CD14-positive monocyte (primary cell): Measurements from ENCODE around the gene FAM163B. TPM values are rescaled to one million over a fixed set of nuclear protein-coding genes. Genes with fewer than 3 reads are reported as not detected.

Experiments
- DNase-seq, 3 donors: peaks; one replicate each; pipeline ENCODE4 v3.0.0-alpha.2; 2011 to 2022
- H2AFZ ChIP-seq: 2 replicates; pipeline ENCODE4 v1.6.0; 2012; ENCODE audit warnings: mild to moderate bottlenecking, low read depth, low read length, inconsistent platforms; ENCODE audit not compliant: insufficient read depth, poor library complexity, severe bottlenecking
- H3K27ac ChIP-seq, 2 donors: 1 replicate in 1 of 2; 2 replicates in 1 of 2; pipeline ENCODE4 v1.5.1; 2012 to 2013; ENCODE audit warnings: low read length in 2 of 2, control low read depth in 1 of 2, inconsistent platforms in 1 of 2, low read depth in 1 of 2, mild to moderate bottlenecking in 1 of 2
- H3K27me3 ChIP-seq, 2 donors: one replicate each; pipeline versions ENCODE4 v1.6.0 to v1.6.1; 2011 to 2013; ENCODE audit warnings: low read length in 2 of 2; ENCODE audit not compliant: control insufficient read depth in 2 of 2, insufficient read depth in 2 of 2
- H3K36me3 ChIP-seq, 2 donors: replicated peaks in 1 of 2; 1 replicate in 1 of 2; 2 replicates in 1 of 2; pipeline versions ENCODE4 v1.5.1 to v1.6.1; 2012 to 2013; ENCODE audit warnings: low read length in 2 of 2, control low read depth in 1 of 2, inconsistent platforms in 1 of 2, mild to moderate bottlenecking in 1 of 2; ENCODE audit not compliant: insufficient read depth in 2 of 2, control insufficient read depth in 1 of 2
- H3K4me1 ChIP-seq, 2 donors: 1 replicate in 1 of 2; 2 replicates in 1 of 2; pipeline versions ENCODE4 v1.5.1 to v1.6.1; 2012 to 2013; ENCODE audit warnings: low read length in 2 of 2, control low read depth in 1 of 2, inconsistent platforms in 1 of 2, mild to moderate bottlenecking in 1 of 2, moderate library complexity in 1 of 2; ENCODE audit not compliant: insufficient read depth in 2 of 2, control insufficient read depth in 1 of 2
- H3K4me2 ChIP-seq: replicated peaks from 2 replicates; pipeline ENCODE3; 2012; ENCODE audit warnings: low read length, moderate library complexity, mild to moderate bottlenecking; ENCODE audit not compliant: poor library complexity, severe bottlenecking; ENCODE audit errors: extremely low read depth
- H3K4me3 ChIP-seq, 3 experiments: fragments of 200-600 bp in 1 of 3; sonication (generic) in 1 of 3; replicated peaks in 1 of 3; 1 replicate in 2 of 3; 2 replicates in 1 of 3; pipeline ENCODE4 v1.5.1; 2011 to 2013; ENCODE audit warnings: low read length in 3 of 3, mild to moderate bottlenecking in 3 of 3, control low read depth in 2 of 3, low read depth in 2 of 3, inconsistent platforms in 1 of 3, moderate library complexity in 1 of 3
- H3K79me2 ChIP-seq: 2 replicates; pipeline ENCODE4 v1.6.0; 2012; ENCODE audit warnings: mild to moderate bottlenecking, control low read depth, inconsistent platforms, low read length, moderate library complexity; ENCODE audit not compliant: insufficient read depth
- H3K9ac ChIP-seq: 2 replicates; pipeline ENCODE4 v1.6.0; 2017; ENCODE audit warnings: low read length, mild to moderate bottlenecking; ENCODE audit not compliant: insufficient read depth, poor library complexity, severe bottlenecking
- H3K9me3 ChIP-seq, 2 donors: replicated peaks in 1 of 2; 1 replicate in 1 of 2; 2 replicates in 1 of 2; pipeline versions ENCODE4 v1.5.1 to v1.6.1; 2012 to 2013; ENCODE audit warnings: low read length in 2 of 2, control low read depth in 1 of 2; ENCODE audit not compliant: control insufficient read depth in 1 of 2, insufficient read depth in 1 of 2
- H4K20me1 ChIP-seq: 2 replicates; pipeline ENCODE4 v1.6.0; 2012; ENCODE audit warnings: mild to moderate bottlenecking, low read length, control low read depth, moderate library complexity; ENCODE audit not compliant: insufficient read depth
- H3K27ac Mint-ChIP-seq, 7 donors: one replicate each; pipeline ENCODE4 v1.8.0; 2020; ENCODE audit warnings: mild to moderate bottlenecking in 7 of 7, mixed read lengths in 7 of 7, moderate library complexity in 6 of 7, inconsistent platforms in 2 of 7
- H3K27me3 Mint-ChIP-seq, 3 donors: one replicate each; pipeline ENCODE4 v1.8.0; 2021 to 2022; ENCODE audit warnings: low read depth in 3 of 3, mild to moderate bottlenecking in 3 of 3, mixed read lengths in 3 of 3, moderate library complexity in 3 of 3, inconsistent platforms in 1 of 3
- H3K36me3 Mint-ChIP-seq, 2 donors: one replicate each; pipeline ENCODE4 v1.8.0; 2020; ENCODE audit warnings: mixed read lengths in 2 of 2, inconsistent platforms in 1 of 2, mild to moderate bottlenecking in 1 of 2
- H3K4me1 Mint-ChIP-seq: one replicate; pipeline ENCODE4 v1.8.0; 2020; ENCODE audit warnings: mild to moderate bottlenecking, mixed read lengths
- H3K4me3 Mint-ChIP-seq, 2 donors: one replicate each; pipeline ENCODE4 v1.8.0; 2020; ENCODE audit warnings: mild to moderate bottlenecking in 2 of 2, mixed read lengths in 2 of 2, moderate library complexity in 1 of 2
- H3K9me3 Mint-ChIP-seq, 7 donors: one replicate each; pipeline ENCODE4 v1.8.0; 2020 to 2022; ENCODE audit warnings: mixed read lengths in 7 of 7, mild to moderate bottlenecking in 6 of 7, moderate library complexity in 6 of 7, inconsistent platforms in 2 of 7
- CTCF ChIP-seq: fragments of 200-600 bp; IDR thresholded peaks from one replicate; pipeline ENCODE4 v1.8.0; 2022; ENCODE audit warnings: antibody characterized with exemption, mild to moderate bottlenecking
- WGBS: methylation state at CpG from one replicate; pipeline ENCODE4 v1.1.5; 2013; ENCODE audit warnings: missing lambda C conversion rate; ENCODE audit not compliant: insufficient coverage; 5-methylcytosine and 5-hydroxymethylcytosine counted together
- intact Hi-C, 2 donors: fragments of 100-400 bp; cut with micrococcal nuclease; formaldehyde crosslinking; loops; one replicate each; pipeline versions ENCODE4 v1.15.0 to v1.15.1; 2023
- polyA minus RNA-seq: library from RNA; depleted of rRNA, polyadenylated mRNA; stranded (reverse); fragments of >200 nt; gene quantifications from 2 replicates; pipeline ENCODE4 v1.2.3, GENCODE V29; 2012
- polyA plus RNA-seq, 3 donors: library from polyadenylated mRNA; depleted of rRNA in 1 of 3; unstranded in 2 of 3; stranded (reverse) in 1 of 3; fragments of 300-500 nt in 2 of 3; fragments of >200 nt in 1 of 3; fragmentation: Illumina TruSeq in 2 of 3; gene quantifications; 1 replicate in 2 of 3; 2 replicates in 1 of 3; pipeline ENCODE4 v1.2.3, GENCODE V29; 2012 to 2021
- total RNA-seq, 12 experiments: library from RNA in 1 of 12; stranded (reverse) in 1 of 12; fragments of 120-200 nt in 1 of 12; gene quantifications; one replicate each; pipeline ENCODE4 v1.2.4 and lab custom pipeline; 2013 to 2026; ENCODE audit warnings: mixed read lengths in 6 of 12, inconsistent platforms in 1 of 12

FAM163B gene
- total RNA-seq (2013), result not detected
- polyA plus RNA-seq (not detected), polyA minus RNA-seq (not detected in 2 replicates), total RNA-seq (lab: John Stamatoyannopoulos, UW) (0 to 6.4 (median 0) reads per million in 11 experiments)

DNA sequence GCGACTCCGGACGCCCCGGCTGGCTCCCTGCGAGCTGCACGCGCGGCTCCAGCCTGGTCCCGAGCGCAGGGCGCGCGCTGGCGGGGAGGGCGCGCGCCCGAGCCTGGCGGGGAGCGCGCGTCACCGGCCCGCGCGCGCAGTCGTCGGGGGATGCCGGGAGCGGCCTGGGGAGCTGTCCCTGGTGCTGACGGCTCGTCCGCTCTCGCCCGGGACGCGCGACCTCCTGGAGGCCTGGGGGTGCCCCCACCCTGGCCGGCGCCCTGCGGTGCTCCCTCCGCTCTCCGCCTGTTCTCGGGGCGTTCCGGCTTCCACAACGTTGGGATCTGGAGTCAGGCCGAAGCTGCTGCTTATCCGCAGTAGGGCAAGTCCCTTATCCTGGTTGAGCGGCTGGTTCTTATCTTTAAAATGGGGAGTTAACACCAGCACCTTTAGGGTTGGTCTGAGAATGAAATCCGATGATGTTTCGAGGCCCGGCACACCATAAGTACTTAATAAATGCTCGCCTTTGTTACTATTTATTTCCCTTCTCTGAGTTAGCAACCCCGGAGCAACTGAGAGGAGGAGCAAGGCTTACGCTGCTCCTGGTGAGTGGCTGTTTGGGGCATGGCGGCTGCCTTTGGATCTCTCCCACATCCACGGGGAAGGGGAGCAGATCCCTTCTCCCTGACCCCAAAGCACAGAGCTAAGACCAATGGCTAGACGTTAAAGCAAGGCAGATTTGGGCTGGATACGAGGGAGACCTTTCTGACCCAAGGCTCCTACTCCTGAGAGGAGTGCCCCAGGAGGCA, at the start of gene FAM163B:
Gene FAM163B (minus strand): TSS at position 79 of the 788 bp plus-strand sequence. CDS start 29,166 bp downstream, outside the sequence.
- Histone ChIP-seq H3K4me3 (no peak within 1 kb of the TSS), H3K9ac (no peak within 1 kb of the TSS), H3K4me2 (no peak within 1 kb of the TSS), H4K20me1 (no peaks in the 10 kb centered on the region), H3K9me3 (no peaks in the 10 kb centered on the region), H3K27me3 (peaks cover 0 to 19% of the 10 kb centered on the region in 2 donors), H3K4me1 (no peaks in the 10 kb centered on the region), H3K27ac (no peak within 1 kb of the TSS), H2AFZ (no peak within 1 kb of the TSS), H3K79me2 (no peaks in the 10 kb centered on the region), H3K36me3 (no peaks in the 10 kb centered on the region)
- no peak for DNase-seq
- intact Hi-C loops, result no loop called here
- H3K9me3 Mint-ChIP-seq, result peaks cover 0 to 8% (median 0%) of the 10 kb centered on the region in 7 donors
- no peaks in the 10 kb centered on the region for H3K36me3 Mint-ChIP-seq
- 10% methylated on average over 46 of the region's 61 CpGs for WGBS
- H3K4me3 Mint-ChIP-seq, result peak within 1 kb of the TSS in 1 of 2 donors; percentile 48
- H3K27ac Mint-ChIP-seq, result no peak within 1 kb of the TSS
- no peaks in the 10 kb centered on the region for H3K4me1 Mint-ChIP-seq
- peaks cover 21 to 41% (median 33%) of the 10 kb centered on the region in 3 donors for H3K27me3 Mint-ChIP-seq
- TF ChIP-seq CTCF, result no peak

- 98% methylated on average over 12 of the region's 13 CpGs for WGBS
- H2AFZ ChIP-seq, result no peak overlapping the region
- Mint-ChIP-seq H3K36me3 (no peaks in the 10 kb centered on the region), H3K4me3 (peak overlapping the region in 1 of 2 donors; percentile 75), H3K4me1 (no peaks in the 10 kb centered on the region), H3K9me3 (no peaks in the 10 kb centered on the region), H3K27ac (no peak overlapping the region), H3K27me3 (peaks cover 51 to 56% (median 55%) of the 10 kb centered on the region in 3 donors)
- no peak overlapping the region for H3K4me2 ChIP-seq
- no peaks in the 10 kb centered on the region for H4K20me1 ChIP-seq
- H3K9ac ChIP-seq, result no peak overlapping the region
- no peak for TF ChIP-seq CTCF
- no peaks in the 10 kb centered on the region for H3K79me2 ChIP-seq
- no peak overlapping the region for H3K27ac ChIP-seq
- no peak overlapping the region for H3K4me3 ChIP-seq
- DNase-seq, result no peak
- H3K36me3 ChIP-seq, result no peaks in the 10 kb centered on the region
- no peaks in the 10 kb centered on the region for H3K9me3 ChIP-seq
- intact Hi-C loops, result no loop called here
- H3K27me3 ChIP-seq, result peaks cover 0 to 30% of the 10 kb centered on the region in 2 donors
- no peaks in the 10 kb centered on the region for H3K4me1 ChIP-seq
These were observed 48.0 kb upstream of the FAM163B start for GRCh38 chr9:133657120-133657661.
